ENCODE results near the gene WDR72.
A peak's percentile ranks its signal among the peaks of the same experiment; 100 is the strongest.
"Not testable (repeated sequence)": the region's sequence is repeated elsewhere in the genome, so short reads cannot be mapped to it uniquely, and the experiment has no call there.

Gene WDR72

GRCh38 chr15:53589520-53590057, 169.9 kb downstream of the WDR72 start:
- no peak for DNase-seq (ENCODE audit: low spot score)

GRCh38 chr15:53588773-53589172, 170.7 kb downstream of the WDR72 start:
- no peak for DNase-seq (ENCODE audit: low spot score)

GRCh38 chr15:53586799-53587198, 172.7 kb downstream of the WDR72 start:
- DNase-seq (ENCODE audit: low spot score), result peak; percentile 70

- no peak for DNase-seq (ENCODE audit: low spot score)
Measured at GRCh38 chr15:53581513-53581912, 177.9 kb downstream of the WDR72 start.

GRCh38 chr15:53580366-53580765, 179.1 kb downstream of the WDR72 start:
- DNase-seq (ENCODE audit: low spot score), result no peak

GRCh38 chr15:53576841-53577240, 182.6 kb downstream of the WDR72 start:
- no peak for DNase-seq (ENCODE audit: low spot score)

GRCh38 chr15:53573091-53573490, 186.4 kb downstream of the WDR72 start:
- no peak for DNase-seq (ENCODE audit: low spot score)

GRCh38 chr15:53569751-53570480, 189.5 kb downstream of the WDR72 start:
- no peak for DNase-seq (ENCODE audit: low spot score)

GRCh38 chr15:53566912-53567311, 192.6 kb downstream of the WDR72 start:
- no peak for DNase-seq (ENCODE audit: low spot score)

- DNase-seq (ENCODE audit: low spot score), result no peak
Measured at GRCh38 chr15:53565721-53566120, 193.7 kb downstream of the WDR72 start.

GRCh38 chr15:53564647-53565046, 194.8 kb downstream of the WDR72 start:
- DNase-seq (ENCODE audit: low spot score), result no peak

GRCh38 chr15:53563627-53564026, 195.8 kb downstream of the WDR72 start:
- no peak for DNase-seq (ENCODE audit: low spot score)

GRCh38 chr15:53559364-53560277, 199.8 kb downstream of the WDR72 start:
- DNase-seq (ENCODE audit: low spot score), result no peak

- DNase-seq (ENCODE audit: low spot score), result no peak
Measured at GRCh38 chr15:53558384-53558783, 201.1 kb downstream of the WDR72 start.

GRCh38 chr15:53555226-53555625, 204.2 kb downstream of the WDR72 start:
- no peak for DNase-seq (ENCODE audit: low spot score)

GRCh38 chr15:53549697-53550305, 209.7 kb downstream of the WDR72 start:
- no peak for DNase-seq (ENCODE audit: low spot score)

GRCh38 chr15:53548236-53548635, 211.2 kb downstream of the WDR72 start:
- no peak for DNase-seq (ENCODE audit: low spot score)

GRCh38 chr15:53540626-53541300, 218.7 kb downstream of the WDR72 start:
- not testable (repeated sequence) for DNase-seq (ENCODE audit: low spot score)

- no peak for DNase-seq (ENCODE audit: low spot score)
Measured at GRCh38 chr15:53539878-53540277, 219.6 kb downstream of the WDR72 start.

- DNase-seq (ENCODE audit: low spot score), result no peak
Measured at GRCh38 chr15:53536479-53537120, 222.9 kb downstream of the WDR72 start.

GRCh38 chr15:53535886-53536285, 223.6 kb downstream of the WDR72 start:
- no peak for DNase-seq (ENCODE audit: low spot score)

Measured in NAMALWA (cell line).